Endothelial cell of umbilical vein (primary cell): ENCODE measurements around the gene TBX5. TPM values are rescaled to one million over a fixed set of nuclear protein-coding genes. Genes with fewer than 3 reads are reported as not detected.

Experiments used
- BruUV-seq: library from RNA; stranded (reverse); fragments of 400-500 nt; replicated peaks from 2 replicates; lab custom pipeline; 2021; lab: Mats Ljungman, UMichigan
- CTCF ChIA-PET: fragments of 300-600, 350-600 bp; sonication (Branson Sonifier 250); formaldehyde crosslinking; loops from one replicate; lab custom pipeline; 2021; ENCODE audit warnings: antibody characterized with exemption, inconsistent platforms; lab: Charles Lee
- POLR2A ChIA-PET: fragments of 300-600, 350-600 bp; sonication (Branson Sonifier 250); formaldehyde crosslinking; loops from one replicate; lab custom pipeline; 2021; ENCODE audit warnings: antibody characterized with exemption, inconsistent platforms; lab: Charles Lee
- DNase-seq: peaks from one replicate; pipeline ENCODE4 v3.0.0-alpha.2; 2011; ENCODE audit warnings: low read depth, low spot score
- FAIRE-seq: peaks from 2 replicates; lab custom pipeline; 2011; peaks lifted over from hg19 to GRCh38; lab: Jason Lieb, UNC
- H2AFZ ChIP-seq: 2 replicates; pipeline ENCODE4 v1.6.0; 2012; ENCODE audit warnings: low read depth, low read length, control low read depth, inconsistent platforms
- H3K27ac ChIP-seq: 2 replicates; pipeline ENCODE4 v1.5.1; 2011; ENCODE audit warnings: low read depth, mild to moderate bottlenecking, control low read depth, low read length, moderate library complexity; ENCODE audit not compliant: insufficient read depth
- H3K27me3 ChIP-seq, 2 experiments: 2 replicates each; pipeline versions ENCODE4 v1.6.0 to v1.6.1; 2011; ENCODE audit warnings: low read length in 2 of 2, mixed read lengths in 1 of 2; ENCODE audit not compliant: control insufficient read depth in 2 of 2, insufficient read depth in 2 of 2
- H3K36me3 ChIP-seq, 2 experiments: 2 replicates in 1 of 2; 3 replicates in 1 of 2; pipeline ENCODE4 v1.5.1; 2011; ENCODE audit warnings: low read length in 2 of 2, mild to moderate bottlenecking in 1 of 2, moderate library complexity in 1 of 2; ENCODE audit not compliant: control insufficient read depth in 2 of 2, insufficient read depth in 2 of 2; ENCODE audit errors: extremely low read depth in 1 of 2
- H3K4me1 ChIP-seq: 3 replicates; pipeline ENCODE4 v1.5.1; 2011; ENCODE audit warnings: mild to moderate bottlenecking, low read length; ENCODE audit not compliant: control insufficient read depth, insufficient read depth; ENCODE audit errors: extremely low read depth
- H3K4me2 ChIP-seq: 2 replicates; pipeline ENCODE4 v1.6.1; 2011; ENCODE audit warnings: low read length, control low read depth, mixed read lengths; ENCODE audit not compliant: insufficient read depth
- H3K4me3 ChIP-seq, 3 experiments: fragments of 200-600 bp in 1 of 3; sonication (generic), shearing (Covaris generic) in 1 of 3; replicated peaks in 1 of 3; 2 replicates each; pipeline ENCODE4 v1.5.1; 2011 to 2016; ENCODE audit warnings: control low read depth in 3 of 3, low read length in 3 of 3, mild to moderate bottlenecking in 2 of 3, inconsistent platforms in 1 of 3, low read depth in 1 of 3, moderate library complexity in 1 of 3; ENCODE audit not compliant: insufficient read depth in 1 of 3
- H3K79me2 ChIP-seq: 2 replicates; pipeline ENCODE4 v1.6.0; 2012; ENCODE audit warnings: low read length, inconsistent platforms; ENCODE audit not compliant: control insufficient read depth, insufficient read depth
- H3K9ac ChIP-seq: replicated peaks from 2 replicates; pipeline ENCODE3; 2011; ENCODE audit warnings: low read length, control low read depth; ENCODE audit not compliant: insufficient read depth; ENCODE audit errors: extremely low read depth
- H3K9me1 ChIP-seq: replicated peaks from 3 replicates; pipeline ENCODE4 v1.6.0; 2011; ENCODE audit warnings: mild to moderate bottlenecking, low read length; ENCODE audit not compliant: control insufficient read depth, insufficient read depth; ENCODE audit errors: extremely low read depth
- H3K9me3 ChIP-seq: replicated peaks from 2 replicates; pipeline ENCODE4 v1.5.1; 2012; ENCODE audit warnings: low read length, inconsistent platforms; ENCODE audit not compliant: control insufficient read depth, insufficient read depth
- H4K20me1 ChIP-seq: replicated peaks from 2 replicates; pipeline ENCODE3; 2011; ENCODE audit warnings: mild to moderate bottlenecking, low read length; ENCODE audit not compliant: control insufficient read depth, insufficient read depth; ENCODE audit errors: extremely low read depth
- EZH2 ChIP-seq: IDR thresholded peaks from 2 replicates; pipeline ENCODE4 v1.6.1; 2012; ENCODE audit warnings: borderline replicate concordance, low read depth, mild to moderate bottlenecking, moderate library complexity, low read length, inconsistent platforms; ENCODE audit not compliant: severe bottlenecking
- FOS ChIP-seq: IDR thresholded peaks from 2 replicates; pipeline ENCODE4 v1.6.1; 2011; ENCODE audit warnings: mild to moderate bottlenecking, low read length, moderate library complexity, borderline replicate concordance; ENCODE audit not compliant: insufficient read depth
- GATA2 ChIP-seq: IDR thresholded peaks from 2 replicates; pipeline ENCODE4 v1.7.0; 2011; ENCODE audit warnings: low read depth, mild to moderate bottlenecking, moderate library complexity, mixed read lengths, low read length; ENCODE audit not compliant: insufficient read length, insufficient read depth
- JUN ChIP-seq: IDR thresholded peaks from 2 replicates; pipeline ENCODE4 v1.6.1; 2011; ENCODE audit warnings: borderline replicate concordance, low read depth; ENCODE audit not compliant: insufficient read length, insufficient read depth
- MYC ChIP-seq: IDR thresholded peaks from one replicate; pipeline ENCODE4 v1.6.1; 2011; ENCODE audit warnings: mild to moderate bottlenecking, low read depth, low read length
- POLR2A ChIP-seq: IDR thresholded peaks from 2 replicates; pipeline ENCODE4 v1.6.1; 2012; ENCODE audit warnings: low read depth, mild to moderate bottlenecking, control low read depth, low read length
- POLR2AphosphoS5 ChIP-seq: IDR thresholded peaks from 2 replicates; pipeline ENCODE4 v1.6.1; 2012; ENCODE audit warnings: low read depth, mild to moderate bottlenecking, control low read depth, low read length, moderate library complexity; ENCODE audit not compliant: insufficient read depth
- dilution Hi-C: fragments of 300-500 bp; cut with MboI; formaldehyde crosslinking; loops from one replicate; pipeline ENCODE4 v1.15.0; 2019; ENCODE audit warnings: low sequenced_read_pairs; ENCODE audit not compliant: extremely low pct_ligation_motif_present
- intact Hi-C: fragments of 100-400 bp; cut with micrococcal nuclease; formaldehyde crosslinking; loops from one replicate; pipeline ENCODE4 v1.10.0; 2022
- polyA plus RNA-seq, 4 experiments: library from polyadenylated mRNA; depleted of rRNA in 3 of 4; stranded (reverse) in 3 of 4; unstranded in 1 of 4; fragments of >200 nt; gene quantifications; 2 replicates each; pipeline versions ENCODE4 v1.2.1 to v1.2.3, GENCODE V29; 2011 to 2012; ENCODE audit warnings: missing spikeins in 1 of 4
- total RNA-seq: library from RNA; stranded (reverse); gene quantifications from 2 replicates; pipeline ENCODE4 v1.2.3, GENCODE V29; 2021
- TF ChIP-seq, protein P1 (sequence below), 2 donors: IDR thresholded peaks; 1 replicate in 1 of 2; 2 replicates in 1 of 2; pipeline ENCODE4 v1.5.1; 2011; ENCODE audit warnings: low read length in 2 of 2, mild to moderate bottlenecking in 2 of 2, moderate library complexity in 2 of 2, control low read depth in 1 of 2, inconsistent platforms in 1 of 2, low read depth in 1 of 2; ENCODE audit not compliant: insufficient read depth in 1 of 2; ENCODE audit errors: extremely low read depth in 1 of 2
- TF ChIP-seq, protein P2 (sequence below): IDR thresholded peaks from 2 replicates; pipeline ENCODE4 v1.6.1; 2011; ENCODE audit not compliant: insufficient read depth, insufficient read length

Gene TBX5
- total and polyA plus RNA-seq, 2 donors (not counting 3 experiments of a cell fraction or from before 2014, with no cell fraction given) = not detected

DNA sequence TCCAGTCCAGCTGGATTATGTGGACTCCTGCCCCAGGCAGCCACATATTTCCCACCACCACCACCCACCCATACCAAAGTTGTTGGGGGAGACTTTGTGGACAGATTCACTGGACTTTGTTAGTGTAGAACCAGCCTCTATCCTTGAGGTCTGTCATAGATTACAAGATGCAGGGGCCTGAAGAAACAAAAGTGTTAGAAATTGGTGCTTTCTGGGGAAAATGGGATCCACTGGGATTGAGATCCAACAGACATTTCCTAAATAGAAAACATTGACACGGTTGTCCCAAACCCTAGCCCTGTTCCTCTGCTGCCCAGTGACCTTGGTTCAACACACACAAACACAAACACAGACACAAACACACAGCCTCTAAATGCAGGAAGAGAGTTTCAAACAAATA lies 36.6 kb upstream of the TBX5 start:
- POLR2A ChIA-PET = no interaction called here
- no TSS peak for BruUV-seq
- dilution Hi-C loops = no loop called here
- Histone ChIP-seq H3K36me3 (no peaks in the 10 kb centered on the region), H3K27me3 (peaks cover 55 to 61% of the 10 kb centered on the region in 2 experiments), H2AFZ (no peak overlapping the region), H3K9me1 (no peaks in the 10 kb centered on the region), H3K4me1 (no peaks in the 10 kb centered on the region), H4K20me1 (no peaks in the 10 kb centered on the region), H3K9ac (no peak overlapping the region), H3K79me2 (no peaks in the 10 kb centered on the region), H3K9me3 (no peaks in the 10 kb centered on the region), H3K4me2 (no peak overlapping the region), H3K4me3 (no peak overlapping the region), H3K27ac (no peak overlapping the region)
- FAIRE-seq (no peak), DNase-seq (no peak)
- no peak for TF ChIP-seq MYC
- TF ChIP-seq FOS = no peak
- TF ChIP-seq, protein P1, sequence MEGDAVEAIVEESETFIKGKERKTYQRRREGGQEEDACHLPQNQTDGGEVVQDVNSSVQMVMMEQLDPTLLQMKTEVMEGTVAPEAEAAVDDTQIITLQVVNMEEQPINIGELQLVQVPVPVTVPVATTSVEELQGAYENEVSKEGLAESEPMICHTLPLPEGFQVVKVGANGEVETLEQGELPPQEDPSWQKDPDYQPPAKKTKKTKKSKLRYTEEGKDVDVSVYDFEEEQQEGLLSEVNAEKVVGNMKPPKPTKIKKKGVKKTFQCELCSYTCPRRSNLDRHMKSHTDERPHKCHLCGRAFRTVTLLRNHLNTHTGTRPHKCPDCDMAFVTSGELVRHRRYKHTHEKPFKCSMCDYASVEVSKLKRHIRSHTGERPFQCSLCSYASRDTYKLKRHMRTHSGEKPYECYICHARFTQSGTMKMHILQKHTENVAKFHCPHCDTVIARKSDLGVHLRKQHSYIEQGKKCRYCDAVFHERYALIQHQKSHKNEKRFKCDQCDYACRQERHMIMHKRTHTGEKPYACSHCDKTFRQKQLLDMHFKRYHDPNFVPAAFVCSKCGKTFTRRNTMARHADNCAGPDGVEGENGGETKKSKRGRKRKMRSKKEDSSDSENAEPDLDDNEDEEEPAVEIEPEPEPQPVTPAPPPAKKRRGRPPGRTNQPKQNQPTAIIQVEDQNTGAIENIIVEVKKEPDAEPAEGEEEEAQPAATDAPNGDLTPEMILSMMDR (IDR thresholded peaks at IDR 0.05; ENCODE audit: extremely low read depth in 1 of 2, insufficient read depth in 1 of 2, low read depth in 1 of 2, low read length in 2 of 2) = no peak
- no peak for TF ChIP-seq POLR2AphosphoS5
- TF ChIP-seq POLR2A = no peak
- TF ChIP-seq, protein P2, sequence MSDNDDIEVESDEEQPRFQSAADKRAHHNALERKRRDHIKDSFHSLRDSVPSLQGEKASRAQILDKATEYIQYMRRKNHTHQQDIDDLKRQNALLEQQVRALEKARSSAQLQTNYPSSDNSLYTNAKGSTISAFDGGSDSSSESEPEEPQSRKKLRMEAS = no peak
- TF ChIP-seq JUN = no peak
- TF ChIP-seq EZH2 = no peak
- TF ChIP-seq GATA2 = no peak
- intact Hi-C loops = no loop called here
- CTCF ChIA-PET = no interaction called here
